ENCODE measurements around the gene ACTL7B.

Gene ACTL7B

DNA sequence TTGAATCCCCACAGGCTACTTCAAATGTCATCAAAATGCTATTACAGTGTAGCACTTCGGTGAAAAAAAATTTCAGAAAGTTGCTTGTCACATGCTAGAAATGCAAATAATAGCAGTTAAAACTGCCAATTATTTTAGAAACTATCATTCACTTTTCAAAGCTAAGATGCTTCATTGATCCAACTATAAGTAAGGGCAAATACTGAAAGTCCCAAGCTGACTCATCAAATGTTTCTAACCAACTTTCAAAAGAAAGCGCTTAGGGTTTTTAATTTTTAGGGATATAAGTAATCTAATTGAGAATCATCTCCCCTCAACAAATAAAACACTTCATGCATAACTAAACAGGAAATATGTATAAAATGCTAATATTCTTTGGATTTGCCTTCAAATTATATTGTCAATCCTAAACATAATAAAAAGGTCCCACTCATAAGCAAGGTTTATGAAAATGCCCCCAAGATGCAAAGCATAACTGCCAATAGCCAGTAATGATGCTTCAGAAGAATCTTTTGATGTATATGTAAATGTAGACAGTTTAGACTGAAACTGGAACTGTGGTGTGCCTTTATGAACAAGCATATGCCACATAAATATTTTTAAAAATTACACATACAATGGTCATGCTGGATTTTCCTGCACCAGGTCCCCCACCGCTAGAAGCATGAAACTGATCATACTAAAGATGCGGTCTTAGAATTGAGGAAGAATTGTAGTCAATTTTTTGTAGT lies 18.4 kb upstream of the ACTL7B start:
- H3K27ac ChIP-seq (ENCODE audit: low read depth, low read length): no peak overlapping the region
- no peaks in the 10 kb centered on the region for H3K9me3 ChIP-seq (ENCODE audit: insufficient read depth, low read length)
- H3K4me2 ChIP-seq (ENCODE audit: low read depth, low read length, poor library complexity, severe bottlenecking): no peak overlapping the region
- no peaks in the 10 kb centered on the region for H3F3A ChIP-seq (ENCODE audit: insufficient read depth)
- TF ChIP-seq CTCF (IDR thresholded peaks at IDR 0.05; ENCODE audit: insufficient read depth, low read length, poor library complexity, severe bottlenecking): no peak
- no peak for TF ChIP-seq EZH2phosphoT487 (conservative IDR thresholded peaks at IDR 0.05; ENCODE audit: low read length)
- no peaks in the 10 kb centered on the region for H3K79me2 ChIP-seq (ENCODE audit: insufficient read depth, low read length)
- H3K4me3 ChIP-seq (ENCODE audit: insufficient read depth, low read length, poor library complexity, severe bottlenecking): no peak overlapping the region
- no peak overlapping the region for H2AFZ ChIP-seq (ENCODE audit: low read depth, low read length, severe bottlenecking)
- H3K27me3 ChIP-seq (ENCODE audit: low read length): no peaks in the 10 kb centered on the region
- H3K36me3 ChIP-seq (ENCODE audit: low read length): peaks cover 7% of the 10 kb centered on the region
- no peak overlapping the region for H3K9ac ChIP-seq (ENCODE audit: low read length)
- H3K9me2 ChIP-seq (replicated peaks; ENCODE audit: insufficient read depth, low read length): no peaks in the 10 kb centered on the region
- no peaks in the 10 kb centered on the region for H4K20me1 ChIP-seq (ENCODE audit: low read depth, low read length)

GRCh38 chr9:108869092-108869725 lies 13.4 kb upstream of the ACTL7B start:
- Histone ChIP-seq H3K27me3 (ENCODE audit: low read length) (no peaks in the 10 kb centered on the region), H3F3A (ENCODE audit: insufficient read depth) (no peaks in the 10 kb centered on the region), H3K79me2 (ENCODE audit: insufficient read depth, low read length) (no peaks in the 10 kb centered on the region), H3K9me3 (ENCODE audit: insufficient read depth, low read length) (no peaks in the 10 kb centered on the region), H3K4me2 (ENCODE audit: low read depth, low read length, poor library complexity, severe bottlenecking) (no peak overlapping the region), H3K4me3 (ENCODE audit: insufficient read depth, low read length, poor library complexity, severe bottlenecking) (no peak overlapping the region), H3K9ac (ENCODE audit: low read length) (no peak overlapping the region), H3K9me2 (replicated peaks; ENCODE audit: insufficient read depth, low read length) (no peaks in the 10 kb centered on the region), H3K27ac (ENCODE audit: low read depth, low read length) (no peak overlapping the region), H3K36me3 (ENCODE audit: low read length) (peaks cover 7% of the 10 kb centered on the region), H2AFZ (ENCODE audit: low read depth, low read length, severe bottlenecking) (no peak overlapping the region), H4K20me1 (ENCODE audit: low read depth, low read length) (no peaks in the 10 kb centered on the region)
- no peak for TF ChIP-seq EZH2phosphoT487 (conservative IDR thresholded peaks at IDR 0.05; ENCODE audit: low read length)

DNA sequence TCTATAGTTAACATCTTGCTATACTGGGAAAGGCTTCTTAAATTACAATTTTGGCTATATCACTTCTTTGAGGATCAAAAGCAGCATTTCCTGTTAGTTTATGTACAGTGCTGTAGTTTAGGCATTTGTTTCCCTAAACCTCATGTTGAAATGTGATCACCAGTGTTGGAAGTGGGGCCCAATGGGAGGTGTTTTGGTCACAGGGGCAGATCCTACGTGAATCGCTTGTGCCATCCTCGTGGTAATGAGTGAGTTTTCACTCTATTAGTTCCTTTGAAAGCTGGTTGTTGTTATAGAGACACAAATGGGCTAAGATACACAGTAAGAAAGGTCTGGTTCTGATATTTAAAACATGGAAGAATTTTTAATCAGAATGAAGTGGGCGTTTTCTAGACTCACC lies 12.0 kb upstream of the ACTL7B start:
- no peak overlapping the region for H3K9ac ChIP-seq (ENCODE audit: low read length)
- no peak overlapping the region for H2AFZ ChIP-seq (ENCODE audit: low read depth, low read length, severe bottlenecking)
- no peaks in the 10 kb centered on the region for H3K79me2 ChIP-seq (ENCODE audit: insufficient read depth, low read length)
- no peak overlapping the region for H3K27ac ChIP-seq (ENCODE audit: low read depth, low read length)
- TF ChIP-seq CTCF (IDR thresholded peaks at IDR 0.05; ENCODE audit: insufficient read depth, low read length, poor library complexity, severe bottlenecking) (no peak), EZH2phosphoT487 (conservative IDR thresholded peaks at IDR 0.05; ENCODE audit: low read length) (no peak)
- H3K9me3 ChIP-seq (ENCODE audit: insufficient read depth, low read length): no peaks in the 10 kb centered on the region
- H3K4me2 ChIP-seq (ENCODE audit: low read depth, low read length, poor library complexity, severe bottlenecking): no peak overlapping the region
- no peaks in the 10 kb centered on the region for H3K9me2 ChIP-seq (replicated peaks; ENCODE audit: insufficient read depth, low read length)
- no peak overlapping the region for H3K4me3 ChIP-seq (ENCODE audit: insufficient read depth, low read length, poor library complexity, severe bottlenecking)
- no peaks in the 10 kb centered on the region for H4K20me1 ChIP-seq (ENCODE audit: low read depth, low read length)
- H3F3A ChIP-seq (ENCODE audit: insufficient read depth): no peaks in the 10 kb centered on the region
- H3K27me3 ChIP-seq (ENCODE audit: low read length): no peaks in the 10 kb centered on the region
- no peaks in the 10 kb centered on the region; the same call in none of the 2 replicates for H3K36me3 ChIP-seq (ENCODE audit: low read length)

DNA sequence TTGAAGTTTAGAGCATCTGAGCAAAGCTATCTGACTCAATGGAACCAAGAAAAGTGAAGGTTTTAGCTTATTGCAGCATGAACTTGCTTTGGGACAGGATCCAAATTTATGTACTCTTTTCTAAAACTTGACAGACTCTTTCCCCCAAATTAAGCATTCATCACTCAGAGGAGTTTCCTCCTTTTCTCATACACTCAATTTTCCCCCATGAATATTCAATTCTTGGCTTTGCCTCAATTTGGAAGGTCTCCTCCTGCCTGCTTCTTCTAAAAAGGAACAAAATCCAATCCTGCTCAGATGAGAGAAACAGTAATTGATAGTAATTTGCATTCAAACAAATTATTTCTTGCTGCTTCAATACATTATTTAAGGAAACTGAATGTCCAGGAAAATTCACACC lies 11.3 kb upstream of the ACTL7B start:
- Histone ChIP-seq H3K79me2 (ENCODE audit: insufficient read depth, low read length) (no peaks in the 10 kb centered on the region), H3F3A (ENCODE audit: insufficient read depth) (no peaks in the 10 kb centered on the region), H3K27me3 (ENCODE audit: low read length) (no peaks in the 10 kb centered on the region), H3K4me2 (ENCODE audit: low read depth, low read length, poor library complexity, severe bottlenecking) (no peak overlapping the region), H3K27ac (ENCODE audit: low read depth, low read length) (no peak overlapping the region), H3K9me2 (replicated peaks; ENCODE audit: insufficient read depth, low read length) (no peaks in the 10 kb centered on the region), H3K36me3 (ENCODE audit: low read length) (no peaks in the 10 kb centered on the region; the same call in 1 of the 2 replicates), H3K9me3 (ENCODE audit: insufficient read depth, low read length) (no peaks in the 10 kb centered on the region), H3K9ac (ENCODE audit: low read length) (no peak overlapping the region), H3K4me3 (ENCODE audit: insufficient read depth, low read length, poor library complexity, severe bottlenecking) (no peak overlapping the region), H4K20me1 (ENCODE audit: low read depth, low read length) (no peaks in the 10 kb centered on the region), H2AFZ (ENCODE audit: low read depth, low read length, severe bottlenecking) (no peak overlapping the region)
- TF ChIP-seq CTCF (IDR thresholded peaks at IDR 0.05; ENCODE audit: insufficient read depth, low read length, poor library complexity, severe bottlenecking) (no peak), EZH2phosphoT487 (conservative IDR thresholded peaks at IDR 0.05; ENCODE audit: low read length) (no peak)

All from SU-DHL-6 (cell line).